KMS-11 (cell line): Measurements from ENCODE around the gene HNRNPK.

ENCODE experiments used
- H2AFZ ChIP-seq: fragments of 200-600 bp; sonication (generic); 2 replicates; pipeline ENCODE4 v1.6.1; 2016; ENCODE audit warnings: antibody characterized with exemption, mixed run types, low read depth
- H3K27ac ChIP-seq: fragments of 200-600 bp; sonication (generic); 2 replicates; pipeline ENCODE4 v1.6.1; 2016; ENCODE audit warnings: mild to moderate bottlenecking, mixed run types
- H3K27me3 ChIP-seq: fragments of 200-600 bp; sonication (generic); 2 replicates; pipeline ENCODE4 v1.6.1; 2017; ENCODE audit warnings: mild to moderate bottlenecking, low read depth, mixed run types, moderate library complexity; ENCODE audit not compliant: insufficient read depth
- H3K36me3 ChIP-seq: fragments of 200-600 bp; sonication (generic); 2 replicates; pipeline ENCODE4 v1.6.1; 2017; ENCODE audit warnings: mild to moderate bottlenecking, mixed run types; ENCODE audit not compliant: insufficient read depth
- H3K4me1 ChIP-seq: fragments of 200-600 bp; sonication (generic); 2 replicates; pipeline ENCODE4 v1.6.1; 2016; ENCODE audit warnings: mild to moderate bottlenecking, low read depth, mixed run types; ENCODE audit not compliant: poor library complexity, severe bottlenecking
- H3K4me2 ChIP-seq: fragments of 200-600 bp; sonication (generic); 2 replicates; pipeline ENCODE4 v1.7.0; 2016; ENCODE audit warnings: mild to moderate bottlenecking, mixed run types
- H3K4me3 ChIP-seq: fragments of 200-600 bp; sonication (generic); IDR thresholded peaks from 2 replicates; pipeline ENCODE4 v1.6.1; 2017; ENCODE audit warnings: low read depth, low read length, mixed read lengths; ENCODE audit not compliant: insufficient read depth
- H3K79me2 ChIP-seq: fragments of 200-600 bp; sonication (generic); 2 replicates; pipeline ENCODE4 v1.6.1; 2016; ENCODE audit warnings: low read depth, mixed run types; ENCODE audit not compliant: insufficient read depth
- H3K9ac ChIP-seq: fragments of 200-600 bp; sonication (generic); 2 replicates; pipeline ENCODE4 v1.6.1; 2016; ENCODE audit warnings: mild to moderate bottlenecking, mixed run types
- H4K20me1 ChIP-seq: fragments of 200-600 bp; sonication (generic); 2 replicates; pipeline ENCODE4 v1.6.1; 2016; ENCODE audit warnings: mild to moderate bottlenecking, mixed run types; ENCODE audit not compliant: insufficient read depth
- TF ChIP-seq, protein P1 (sequence below): fragments of 200-600 bp; sonication (generic); conservative IDR thresholded peaks from 2 replicates; pipeline ENCODE4 v1.6.1; 2017; ENCODE audit warnings: low read depth, mild to moderate bottlenecking, antibody characterized with exemption, low read length, moderate library complexity, mixed read lengths

HNRNPK gene

DNA sequence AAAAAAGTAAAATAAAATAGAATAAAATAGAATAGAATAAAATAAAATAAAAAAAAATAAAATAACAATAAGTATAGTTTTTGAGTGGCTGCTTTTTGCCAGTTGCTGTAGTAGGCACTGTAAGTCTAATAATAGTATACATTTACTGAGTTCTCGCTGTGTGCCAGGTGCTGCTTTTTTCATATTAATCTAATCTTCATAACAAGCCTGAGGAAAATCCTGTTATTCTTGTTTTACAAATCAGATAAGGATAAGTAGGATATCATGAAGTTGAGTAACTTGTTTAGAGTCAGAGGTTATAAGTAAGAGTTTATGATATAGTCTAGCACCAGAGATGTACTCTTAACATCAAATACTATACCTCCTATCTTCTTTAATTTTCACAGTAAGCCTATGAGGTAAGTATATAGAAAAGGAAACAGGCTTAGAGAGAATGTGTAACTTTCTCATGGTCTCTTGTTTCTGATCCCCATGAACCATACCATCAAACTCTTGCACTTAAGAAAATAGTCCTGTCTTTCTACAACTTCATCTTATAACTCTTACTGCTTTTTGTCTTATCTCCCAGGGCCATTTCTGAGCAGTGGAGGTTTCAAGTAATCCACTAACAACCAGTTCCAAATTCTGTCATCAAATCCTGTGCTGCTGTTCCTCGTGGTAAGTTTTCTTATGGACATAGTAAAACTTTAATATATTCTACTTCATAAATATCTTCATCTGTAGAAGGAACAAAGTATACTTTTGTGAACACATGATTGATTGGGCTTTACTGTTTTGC is 19.3 kb upstream of the HNRNPK start:
- Histone ChIP-seq H3K79me2 (peaks cover 15% of the 10 kb centered on the region; the same call in 1 of the 2 replicates), H3K36me3 (no peaks in the 10 kb centered on the region), H3K4me2 (no peak overlapping the region)

DNA sequence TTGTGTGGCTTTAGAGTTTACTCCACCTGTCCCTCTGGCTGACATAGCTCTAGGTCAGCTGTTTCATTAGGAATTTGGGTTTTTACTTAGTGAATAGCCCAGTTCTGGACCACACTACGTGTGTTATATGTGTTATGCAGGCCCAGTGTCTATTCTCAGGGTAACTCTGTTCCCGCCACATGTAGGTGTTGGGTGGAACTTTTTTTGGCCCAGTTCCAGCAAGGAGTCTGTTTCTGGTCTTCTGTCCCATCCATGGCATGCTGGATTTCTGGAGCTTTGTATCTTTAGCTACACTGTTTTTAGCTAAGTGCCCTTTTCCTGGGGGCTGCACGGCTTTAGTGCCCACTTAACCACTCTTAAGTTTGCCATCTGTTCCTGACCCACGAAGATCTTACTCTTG is 16.1 kb upstream of the HNRNPK start:
- Histone ChIP-seq H3K79me2 (peaks cover 15% of the 10 kb centered on the region; the same call in 1 of the 2 replicates), H3K4me1 (peaks cover 35% of the 10 kb centered on the region), H3K36me3 (no peaks in the 10 kb centered on the region), H3K4me3 (no peak overlapping the region), H3K27ac (no peak overlapping the region), H2AFZ (no peak overlapping the region), H3K4me2 (no peak overlapping the region), H4K20me1 (no peaks in the 10 kb centered on the region), H3K27me3 (no peaks in the 10 kb centered on the region), H3K9ac (no peak overlapping the region)
- TF ChIP-seq, protein P1, sequence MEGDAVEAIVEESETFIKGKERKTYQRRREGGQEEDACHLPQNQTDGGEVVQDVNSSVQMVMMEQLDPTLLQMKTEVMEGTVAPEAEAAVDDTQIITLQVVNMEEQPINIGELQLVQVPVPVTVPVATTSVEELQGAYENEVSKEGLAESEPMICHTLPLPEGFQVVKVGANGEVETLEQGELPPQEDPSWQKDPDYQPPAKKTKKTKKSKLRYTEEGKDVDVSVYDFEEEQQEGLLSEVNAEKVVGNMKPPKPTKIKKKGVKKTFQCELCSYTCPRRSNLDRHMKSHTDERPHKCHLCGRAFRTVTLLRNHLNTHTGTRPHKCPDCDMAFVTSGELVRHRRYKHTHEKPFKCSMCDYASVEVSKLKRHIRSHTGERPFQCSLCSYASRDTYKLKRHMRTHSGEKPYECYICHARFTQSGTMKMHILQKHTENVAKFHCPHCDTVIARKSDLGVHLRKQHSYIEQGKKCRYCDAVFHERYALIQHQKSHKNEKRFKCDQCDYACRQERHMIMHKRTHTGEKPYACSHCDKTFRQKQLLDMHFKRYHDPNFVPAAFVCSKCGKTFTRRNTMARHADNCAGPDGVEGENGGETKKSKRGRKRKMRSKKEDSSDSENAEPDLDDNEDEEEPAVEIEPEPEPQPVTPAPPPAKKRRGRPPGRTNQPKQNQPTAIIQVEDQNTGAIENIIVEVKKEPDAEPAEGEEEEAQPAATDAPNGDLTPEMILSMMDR: no peak

More for the DNA sequence above, 19.3 kb upstream of the HNRNPK start:
- no peaks in the 10 kb centered on the region for H3K27me3 ChIP-seq
- no peak overlapping the region for H3K27ac ChIP-seq
- H3K9ac ChIP-seq: no peak overlapping the region
- no peak overlapping the region for H2AFZ ChIP-seq
- H3K4me3 ChIP-seq: no peak overlapping the region
- no peaks in the 10 kb centered on the region for H4K20me1 ChIP-seq
- H3K4me1 ChIP-seq: peaks cover 32% of the 10 kb centered on the region
- TF ChIP-seq, protein P1: no peak

DNA sequence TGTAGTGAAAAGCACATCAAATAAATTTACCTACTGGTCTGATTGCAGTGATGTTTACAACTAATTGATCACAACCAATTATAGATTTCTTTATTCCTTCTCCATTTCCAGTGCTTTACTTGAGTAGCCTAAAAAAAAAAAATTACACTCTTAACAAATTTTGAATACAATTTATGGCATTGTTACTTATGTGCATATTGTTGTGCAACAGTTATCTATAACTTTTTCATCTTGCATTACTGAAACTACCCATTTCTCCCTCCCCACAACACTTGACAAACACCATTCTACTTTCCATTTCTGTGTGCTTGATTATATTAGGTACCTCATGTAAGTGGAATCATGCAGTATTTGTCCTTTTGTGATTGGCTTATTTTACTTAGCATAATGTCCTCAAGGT is 12.9 kb upstream of the HNRNPK start:
- no peak overlapping the region for H2AFZ ChIP-seq
- H3K9ac ChIP-seq: no peak overlapping the region
- H3K4me2 ChIP-seq: no peak overlapping the region
- no peak overlapping the region for H3K27ac ChIP-seq
- TF ChIP-seq, protein P1: no peak
- H3K36me3 ChIP-seq: no peaks in the 10 kb centered on the region
- H3K4me3 ChIP-seq: no peak overlapping the region
- no peaks in the 10 kb centered on the region for H4K20me1 ChIP-seq
- H3K27me3 ChIP-seq: no peaks in the 10 kb centered on the region
- H3K79me2 ChIP-seq: peaks cover 21% of the 10 kb centered on the region; the same call in 1 of the 2 replicates
- H3K4me1 ChIP-seq: peaks cover 22% of the 10 kb centered on the region

DNA sequence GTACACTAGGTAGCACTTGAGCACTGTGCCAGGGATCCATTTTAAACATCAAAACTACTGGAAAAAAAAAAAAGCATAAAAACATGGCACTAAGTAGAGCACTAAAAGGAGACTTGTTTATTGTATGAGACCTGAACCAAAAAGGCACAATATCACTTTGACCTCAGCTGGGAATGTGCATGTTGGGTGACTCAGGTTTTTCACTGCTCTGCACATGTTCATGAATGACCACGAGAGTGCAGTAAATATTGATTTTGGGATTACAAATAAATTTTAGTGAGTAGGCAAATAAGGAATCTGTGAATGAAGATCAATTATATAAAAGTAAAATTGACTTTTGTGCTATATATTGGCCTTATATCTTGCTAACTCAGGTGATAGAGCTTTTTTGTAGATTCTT is 12.4 kb upstream of the HNRNPK start:
- Histone ChIP-seq H3K4me1 (peaks cover 24% of the 10 kb centered on the region), H3K79me2 (peaks cover 26% of the 10 kb centered on the region; the same call in 1 of the 2 replicates), H3K27me3 (no peaks in the 10 kb centered on the region), H2AFZ (no peak overlapping the region), H3K36me3 (no peaks in the 10 kb centered on the region), H3K4me3 (no peak overlapping the region), H3K27ac (no peak overlapping the region), H4K20me1 (peaks cover 3% of the 10 kb centered on the region; the same call in 1 of the 2 replicates), H3K9ac (no peak overlapping the region), H3K4me2 (peak overlapping the region; percentile 9; the same call in 1 of the 2 replicates)
- TF ChIP-seq, protein P1: no peak
